ENCODE data around the gene NPPB.
A peak's percentile ranks its signal among the peaks of the same experiment; 100 is the strongest.
"Not testable (repeated sequence)": the region's sequence is repeated elsewhere in the genome, so short reads cannot be mapped to it uniquely, and the experiment has no call there.

NPPB gene

DNA sequence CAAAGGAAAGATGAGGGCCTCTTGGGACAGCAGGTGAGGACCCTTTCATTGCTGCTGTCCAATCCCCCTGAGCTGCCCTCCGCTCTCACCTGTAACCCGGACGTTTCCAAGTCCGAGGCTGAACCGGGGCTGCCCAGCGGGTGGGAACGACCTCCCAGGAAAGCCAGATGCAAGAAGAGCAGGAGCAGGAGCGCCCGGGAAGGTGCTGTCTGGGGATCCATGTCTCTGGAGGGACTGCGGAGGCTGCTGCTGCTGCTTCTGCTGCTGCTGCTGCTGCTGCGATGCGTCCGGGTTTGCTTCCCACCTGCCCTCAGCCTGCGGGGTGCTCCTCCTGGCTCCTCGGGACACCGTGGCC, at the start of gene NPPB:
TSS of gene NPPB (minus strand) at position 333 of the 355 bp plus-strand sequence. CDS start at position 221, 112 bp downstream.
- H3K9me3 Mint-ChIP-seq: no peaks in the 10 kb centered on the region
- no peaks in the 10 kb centered on the region for H3K36me3 Mint-ChIP-seq (ENCODE audit: low read depth)
- H3K4me3 Mint-ChIP-seq: no peak within 1 kb of the TSS
- H3K27me3 Mint-ChIP-seq (ENCODE audit: low read depth): peaks cover 56% of the 10 kb centered on the region
- peaks cover 1% of the 10 kb centered on the region for H3K4me1 Mint-ChIP-seq (ENCODE audit: low read depth)
- no peak within 1 kb of the TSS for H3K27ac Mint-ChIP-seq

DNA sequence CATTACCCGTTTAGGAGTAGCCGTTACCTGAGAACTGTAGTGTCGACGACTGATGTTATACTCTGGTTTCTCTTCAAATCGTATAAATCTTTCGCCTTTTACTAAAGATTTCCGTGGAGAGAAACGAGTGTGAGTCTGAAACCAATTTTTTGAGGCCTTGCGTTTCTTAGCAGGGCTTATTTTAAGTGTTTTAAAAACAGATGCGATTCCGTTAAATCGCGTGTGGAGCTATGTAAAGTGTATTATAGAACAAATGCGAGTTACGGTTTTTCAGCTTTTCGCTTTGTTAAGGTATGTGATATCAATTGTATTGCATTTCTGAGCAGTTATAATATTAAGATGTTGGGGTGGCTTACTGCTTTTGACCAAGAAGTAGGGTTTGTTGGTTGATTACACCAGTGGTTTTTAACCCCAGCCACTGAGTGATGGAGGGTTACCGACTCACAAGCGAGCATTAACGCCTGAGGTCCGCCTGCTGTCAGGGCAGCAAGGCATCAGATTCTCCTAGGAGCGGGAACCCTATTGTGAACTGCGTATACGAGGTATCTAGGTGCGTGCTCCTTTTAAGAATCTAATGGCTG, 49.4 kb upstream of the NPPB start:
- Mint-ChIP-seq H3K27ac (peak overlapping the region; percentile 100), H3K9me3 (no peaks in the 10 kb centered on the region), H3K27me3 (ENCODE audit: low read depth) (peaks cover 35% of the 10 kb centered on the region), H3K36me3 (ENCODE audit: low read depth) (no peaks in the 10 kb centered on the region), H3K4me3 (peak overlapping the region; percentile 91), H3K4me1 (ENCODE audit: low read depth) (peaks cover 32% of the 10 kb centered on the region)

DNA sequence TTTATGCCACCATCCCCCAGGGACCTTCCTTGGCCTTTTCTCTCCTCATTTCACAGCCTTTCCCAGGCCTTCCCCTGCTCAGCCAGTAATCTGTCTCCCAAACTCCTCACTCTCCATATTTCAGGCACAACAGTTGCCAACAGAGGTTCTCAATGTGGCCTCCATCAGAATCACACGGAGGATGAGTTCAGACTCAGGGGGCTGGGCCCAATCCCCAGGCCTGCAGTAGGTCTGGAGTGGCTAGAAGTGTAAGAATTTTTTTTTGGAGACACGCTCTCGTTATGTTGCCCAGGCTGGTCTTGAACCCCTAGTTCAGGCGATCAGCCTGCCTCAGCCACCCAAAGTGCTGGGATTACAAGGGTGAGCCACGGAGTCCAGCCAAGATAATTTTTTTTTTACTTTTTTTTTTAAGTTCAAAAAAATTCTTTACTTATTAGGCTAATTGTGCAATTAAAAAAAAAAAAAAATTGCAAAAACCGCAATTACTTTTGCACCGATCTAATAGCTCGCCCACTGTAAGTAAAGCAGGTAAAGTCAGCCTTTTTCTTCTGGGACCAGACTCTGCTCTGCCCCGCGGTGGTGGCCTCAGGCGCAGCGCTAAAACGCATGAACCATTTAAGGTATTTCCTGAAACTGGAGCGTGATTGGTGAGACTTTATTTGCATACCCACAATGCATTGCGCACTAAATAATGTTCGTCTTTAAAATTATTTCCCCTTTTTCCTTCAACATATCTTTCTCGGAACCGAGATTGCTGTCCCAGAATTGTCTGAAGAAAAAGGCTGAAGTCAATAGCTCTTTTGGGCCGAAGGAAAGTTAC, 48.7 kb upstream of the NPPB start:
- Mint-ChIP-seq H3K27me3 (ENCODE audit: low read depth) (peaks cover 35% of the 10 kb centered on the region), H3K4me3 (peak overlapping the region; percentile 91), H3K36me3 (ENCODE audit: low read depth) (no peaks in the 10 kb centered on the region)

DNA sequence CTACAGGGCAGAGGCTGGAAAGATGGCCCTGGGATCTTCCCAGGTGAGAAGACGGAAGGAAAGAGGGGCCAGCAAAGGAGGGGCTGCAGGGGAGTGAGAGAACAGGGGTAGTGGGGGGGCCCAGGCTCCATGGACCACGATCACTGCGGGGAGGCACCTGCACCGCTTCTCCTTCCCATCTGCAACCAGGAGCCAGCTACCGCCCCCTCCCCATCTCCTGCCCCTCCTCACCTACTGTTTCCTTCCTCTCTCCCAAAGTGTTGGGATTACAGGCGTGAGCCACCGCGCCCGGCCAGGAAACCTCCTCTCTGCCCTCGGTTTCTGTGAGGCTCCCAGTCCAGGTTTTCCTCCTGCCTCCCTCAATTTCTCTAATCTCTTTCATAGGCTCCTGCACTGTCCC, 48.1 kb upstream of the NPPB start:
- no peaks in the 10 kb centered on the region for H3K36me3 Mint-ChIP-seq (ENCODE audit: low read depth)
- H3K9me3 Mint-ChIP-seq: no peaks in the 10 kb centered on the region
- H3K4me1 Mint-ChIP-seq (ENCODE audit: low read depth): peaks cover 32% of the 10 kb centered on the region
- H3K4me3 Mint-ChIP-seq: no peak overlapping the region
- no peak overlapping the region for H3K27ac Mint-ChIP-seq
- H3K27me3 Mint-ChIP-seq (ENCODE audit: low read depth): peaks cover 40% of the 10 kb centered on the region

More for the DNA sequence above, 48.7 kb upstream of the NPPB start:
- peak overlapping the region; percentile 100 for H3K27ac Mint-ChIP-seq
- H3K9me3 Mint-ChIP-seq: no peaks in the 10 kb centered on the region
- peaks cover 32% of the 10 kb centered on the region for H3K4me1 Mint-ChIP-seq (ENCODE audit: low read depth)

DNA sequence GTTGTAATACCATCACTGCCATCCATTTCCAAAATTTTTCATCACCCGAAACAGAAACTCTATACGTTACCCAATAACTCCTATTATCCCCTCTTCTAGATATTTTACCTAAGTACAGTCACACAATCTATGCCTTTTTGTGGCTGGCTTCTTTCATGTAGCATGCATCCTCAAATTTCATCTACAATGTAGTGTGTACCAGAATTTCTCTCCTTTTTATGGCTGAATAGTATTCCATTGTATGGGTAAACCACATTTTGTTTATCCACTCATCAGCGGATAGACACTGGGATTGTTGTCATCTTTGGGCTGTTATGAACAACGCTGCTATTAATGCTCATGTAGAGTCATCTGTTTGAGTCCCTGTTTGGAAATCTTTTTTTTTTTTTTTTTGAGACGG, 46.2 kb upstream of the NPPB start:
- no peaks in the 10 kb centered on the region for H3K36me3 Mint-ChIP-seq (ENCODE audit: low read depth)
- no peak overlapping the region for H3K27ac Mint-ChIP-seq
- H3K9me3 Mint-ChIP-seq: no peaks in the 10 kb centered on the region
- no peak overlapping the region for H3K4me3 Mint-ChIP-seq
- H3K4me1 Mint-ChIP-seq (ENCODE audit: low read depth): peaks cover 32% of the 10 kb centered on the region
- H3K27me3 Mint-ChIP-seq (ENCODE audit: low read depth): peaks cover 46% of the 10 kb centered on the region

DNA sequence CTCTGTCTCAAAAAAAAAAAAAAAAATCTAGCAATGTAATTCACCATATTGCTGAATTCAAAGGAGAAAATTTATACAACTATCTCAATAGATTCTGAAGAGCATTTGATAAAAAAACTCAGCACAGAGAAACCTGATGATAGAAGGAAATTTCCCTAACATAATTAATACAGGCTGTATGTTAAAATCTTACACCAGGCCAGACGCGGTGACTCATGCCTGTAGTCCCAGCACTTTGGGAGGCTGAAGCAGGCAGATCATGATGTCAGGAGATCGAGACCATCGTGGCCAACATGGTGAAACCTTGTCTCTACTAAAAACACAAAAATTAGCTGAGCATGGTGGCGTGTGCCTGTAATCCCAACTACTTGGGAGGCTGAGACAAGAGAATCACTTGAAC, 45.4 kb upstream of the NPPB start:
- not testable (repeated sequence) for H3K36me3 Mint-ChIP-seq (ENCODE audit: low read depth); H3K27ac Mint-ChIP-seq; H3K4me3 Mint-ChIP-seq; H3K9me3 Mint-ChIP-seq
- Mint-ChIP-seq H3K27me3 (ENCODE audit: low read depth) (peaks cover 54% of the 10 kb centered on the region), H3K4me1 (ENCODE audit: low read depth) (peaks cover 27% of the 10 kb centered on the region)

DNA sequence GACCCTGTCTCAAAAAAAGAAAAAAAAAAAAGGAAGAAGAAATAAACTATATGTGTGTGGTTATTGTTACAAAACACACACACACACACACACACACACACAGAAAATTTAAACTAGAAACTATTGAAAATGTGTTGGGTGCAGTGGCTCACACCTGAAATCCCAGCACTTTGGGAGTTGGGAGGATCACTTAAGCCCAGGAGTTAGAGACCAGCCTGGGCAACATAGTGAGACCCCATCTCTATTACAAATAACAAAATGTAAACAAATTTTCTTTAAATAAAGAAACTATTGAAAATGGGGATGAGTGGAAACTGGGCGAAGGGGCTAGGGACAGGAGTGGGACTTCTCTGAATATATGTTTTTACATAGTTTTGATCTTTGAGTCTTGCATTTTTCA, 44.5 kb upstream of the NPPB start:
- Mint-ChIP-seq H3K36me3 (ENCODE audit: low read depth) (no peaks in the 10 kb centered on the region), H3K27ac (no peak overlapping the region), H3K9me3 (no peaks in the 10 kb centered on the region), H3K27me3 (ENCODE audit: low read depth) (peaks cover 57% of the 10 kb centered on the region), H3K4me3 (no peak overlapping the region), H3K4me1 (ENCODE audit: low read depth) (peaks cover 22% of the 10 kb centered on the region)

DNA sequence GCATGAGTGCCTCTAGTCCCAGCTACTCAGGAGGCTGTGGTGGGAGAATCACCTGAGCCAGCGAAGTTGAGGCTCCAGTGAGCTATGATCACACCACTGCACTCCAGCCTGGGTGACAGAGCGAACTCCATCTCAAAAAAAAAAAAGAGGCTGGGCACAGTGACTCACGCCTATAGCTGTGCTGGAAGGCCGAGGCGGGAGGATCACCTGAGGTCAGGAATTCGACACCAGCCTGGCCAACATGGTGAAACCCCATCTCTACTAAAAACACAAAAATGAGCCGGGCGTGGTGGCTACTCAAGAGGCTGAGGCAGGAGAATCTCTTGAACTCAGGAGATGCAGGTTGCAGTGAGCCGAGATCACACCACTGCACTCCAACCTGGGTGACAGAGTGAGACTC, 42.7 kb upstream of the NPPB start:
- H3K36me3 Mint-ChIP-seq (ENCODE audit: low read depth); H3K9me3 Mint-ChIP-seq; H3K4me3 Mint-ChIP-seq; H3K27ac Mint-ChIP-seq: not testable (repeated sequence)
- H3K4me1 Mint-ChIP-seq (ENCODE audit: low read depth): peaks cover 11% of the 10 kb centered on the region
- H3K27me3 Mint-ChIP-seq (ENCODE audit: low read depth): peaks cover 66% of the 10 kb centered on the region

DNA sequence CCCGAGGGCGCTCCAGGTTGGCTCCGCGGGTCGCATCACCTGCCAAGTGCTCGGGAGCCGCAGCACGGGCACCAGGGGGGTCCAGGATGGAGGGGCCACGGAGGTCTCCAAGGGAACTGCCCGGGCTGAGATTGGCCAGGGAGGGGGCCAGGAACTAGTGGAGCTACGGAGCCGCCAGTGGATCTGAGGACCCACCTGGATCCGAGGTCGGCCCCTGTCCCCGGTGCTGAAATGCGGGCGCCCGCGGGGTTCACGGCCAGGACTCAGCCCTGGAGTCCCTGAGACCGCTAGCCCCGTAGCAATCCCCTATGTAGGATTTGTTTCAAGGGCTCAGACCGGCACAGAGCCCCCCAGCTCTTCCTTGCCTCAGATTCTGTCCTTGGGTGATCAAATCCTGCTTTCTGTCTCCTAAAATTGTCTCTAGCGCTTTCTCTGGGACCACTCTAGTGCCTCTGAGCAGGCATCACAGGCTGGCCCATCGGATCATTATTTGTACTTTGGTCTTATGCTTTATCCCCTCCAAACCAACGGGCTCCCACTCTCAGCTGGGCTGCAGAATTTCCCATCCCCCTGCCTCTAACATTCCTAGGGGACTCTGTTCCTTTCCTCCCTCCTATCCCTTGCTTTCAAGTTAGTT, 40.2 kb upstream of the NPPB start:
- Mint-ChIP-seq H3K27ac (no peak overlapping the region), H3K9me3 (no peaks in the 10 kb centered on the region), H3K4me3 (no peak overlapping the region), H3K27me3 (ENCODE audit: low read depth) (peaks cover 52% of the 10 kb centered on the region), H3K4me1 (ENCODE audit: low read depth) (no peaks in the 10 kb centered on the region), H3K36me3 (ENCODE audit: low read depth) (no peaks in the 10 kb centered on the region)

DNA sequence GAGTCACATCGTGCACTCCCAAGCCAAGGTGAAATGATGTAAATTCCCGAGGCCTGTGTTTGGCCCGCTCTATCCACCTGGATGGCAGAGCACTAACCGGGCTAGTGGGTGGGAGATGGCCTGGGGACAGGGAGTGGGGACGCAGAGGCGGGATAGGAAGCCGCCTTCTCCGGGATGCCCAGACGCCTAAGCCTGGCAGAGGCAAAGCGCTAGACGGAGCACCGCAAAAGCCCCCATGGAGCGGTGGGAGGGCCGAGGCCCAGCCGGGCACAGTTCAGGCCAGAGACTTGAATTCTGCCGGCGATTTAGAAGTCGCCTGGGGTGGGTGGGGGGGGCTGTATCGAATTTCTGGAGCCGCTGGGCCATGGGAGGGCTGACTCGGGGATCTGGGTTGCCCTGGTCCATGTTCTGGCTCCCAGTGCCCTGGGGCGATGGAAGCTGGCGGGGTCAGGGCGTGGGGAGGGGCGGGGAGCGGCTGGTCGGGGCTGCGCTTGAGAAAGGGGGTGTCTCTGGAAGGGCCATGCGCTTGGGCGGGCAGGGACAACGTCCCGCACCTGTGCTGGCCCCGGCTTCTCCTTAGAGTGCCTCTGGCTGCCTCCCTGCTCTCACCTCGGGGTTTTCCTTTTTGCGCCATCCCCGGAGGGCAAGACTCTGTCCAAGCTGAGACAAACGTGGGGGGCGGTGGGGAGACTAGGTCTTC, 39.5 kb upstream of the NPPB start:
- peaks cover 49% of the 10 kb centered on the region for H3K27me3 Mint-ChIP-seq (ENCODE audit: low read depth)
- no peaks in the 10 kb centered on the region for H3K36me3 Mint-ChIP-seq (ENCODE audit: low read depth)
- H3K9me3 Mint-ChIP-seq: no peaks in the 10 kb centered on the region
- no peaks in the 10 kb centered on the region for H3K4me1 Mint-ChIP-seq (ENCODE audit: low read depth)
- no peak overlapping the region for H3K4me3 Mint-ChIP-seq
- no peak overlapping the region for H3K27ac Mint-ChIP-seq

DNA sequence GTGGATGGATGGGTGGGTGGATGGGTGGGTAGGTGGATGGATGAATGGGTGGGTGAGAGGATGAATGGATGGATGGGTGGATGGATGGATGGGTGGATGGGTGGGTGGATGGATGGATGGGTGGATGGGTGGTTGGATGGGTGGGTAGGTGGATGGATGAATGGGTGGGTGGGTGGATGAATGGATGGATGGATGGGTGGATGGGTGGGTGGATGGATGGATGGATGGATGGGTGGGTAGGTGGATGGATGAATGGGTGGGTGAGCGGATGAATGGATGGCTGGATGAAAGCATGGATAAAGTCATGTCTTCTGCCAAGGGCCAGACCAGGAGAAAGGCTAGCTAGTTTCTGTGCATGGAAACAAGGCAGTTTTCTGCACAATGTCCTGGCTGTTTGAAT, 35.8 kb upstream of the NPPB start:
- H3K4me3 Mint-ChIP-seq; H3K9me3 Mint-ChIP-seq; H3K36me3 Mint-ChIP-seq (ENCODE audit: low read depth); H3K4me1 Mint-ChIP-seq (ENCODE audit: low read depth); H3K27ac Mint-ChIP-seq: not testable (repeated sequence)
- peaks cover 33% of the 10 kb centered on the region for H3K27me3 Mint-ChIP-seq (ENCODE audit: low read depth)

DNA sequence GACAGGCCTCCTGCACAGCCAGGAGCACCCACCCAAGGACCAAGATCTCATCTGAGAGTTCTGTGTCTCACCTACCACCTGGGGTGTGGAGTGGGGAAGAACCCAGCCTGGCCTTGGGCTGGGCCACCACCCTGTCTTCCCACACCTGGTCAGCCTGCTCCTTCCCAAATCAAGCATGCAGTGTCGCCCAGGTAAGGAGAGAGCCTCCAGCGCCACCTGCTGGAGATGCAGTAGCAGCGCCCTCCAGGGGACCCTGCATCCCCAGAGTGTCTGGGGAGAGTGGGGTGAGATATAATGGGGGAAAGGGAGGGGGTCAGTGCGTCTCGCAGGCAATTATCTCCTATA, 35.1 kb upstream of the NPPB start:
- H3K4me1 Mint-ChIP-seq (ENCODE audit: low read depth): no peaks in the 10 kb centered on the region
- no peak overlapping the region for H3K27ac Mint-ChIP-seq
- no peaks in the 10 kb centered on the region for H3K9me3 Mint-ChIP-seq
- peaks cover 27% of the 10 kb centered on the region for H3K27me3 Mint-ChIP-seq (ENCODE audit: low read depth)
- H3K36me3 Mint-ChIP-seq (ENCODE audit: low read depth): no peaks in the 10 kb centered on the region
- no peak overlapping the region for H3K4me3 Mint-ChIP-seq

DNA sequence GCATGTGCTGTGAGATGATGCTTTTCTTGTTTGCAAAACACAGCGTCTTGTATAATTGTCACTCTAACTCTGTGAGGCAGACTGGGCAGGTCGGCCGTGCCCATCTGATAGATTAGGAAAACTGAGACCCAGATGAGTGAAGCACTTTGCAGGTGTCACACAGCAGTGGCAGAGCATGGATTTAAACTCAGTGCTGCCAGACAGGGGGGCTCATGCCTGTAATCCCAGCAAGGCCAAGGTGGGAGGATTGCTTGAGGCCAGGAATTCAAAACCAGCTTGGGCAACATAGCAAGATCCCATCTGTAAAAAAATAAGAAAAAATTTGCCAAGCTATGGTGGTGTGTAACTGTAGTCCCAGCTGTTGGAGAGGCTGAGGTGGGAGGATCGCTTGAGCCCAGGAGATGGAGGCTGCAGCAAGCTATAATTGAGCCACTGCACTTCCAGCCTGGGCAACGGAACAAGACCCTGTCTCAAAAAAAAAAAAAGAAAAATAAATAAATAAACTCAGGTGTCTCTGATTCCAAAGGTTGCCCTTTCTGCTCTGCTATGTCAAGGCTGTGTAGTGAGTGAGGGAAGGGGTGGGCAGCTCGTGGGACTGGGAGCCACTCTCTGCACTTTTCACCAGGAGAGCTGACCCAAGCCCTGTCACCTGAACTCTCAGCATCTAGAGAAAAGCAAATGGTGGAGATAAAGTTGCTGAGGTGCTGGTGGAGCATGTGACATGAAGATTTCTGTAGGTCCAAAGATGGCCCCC, 32.9 kb upstream of the NPPB start:
- Mint-ChIP-seq H3K27me3 (ENCODE audit: low read depth) (peaks cover 11% of the 10 kb centered on the region), H3K4me1 (ENCODE audit: low read depth) (no peaks in the 10 kb centered on the region), H3K27ac (no peak overlapping the region), H3K36me3 (ENCODE audit: low read depth) (no peaks in the 10 kb centered on the region), H3K4me3 (no peak overlapping the region), H3K9me3 (no peaks in the 10 kb centered on the region)

DNA sequence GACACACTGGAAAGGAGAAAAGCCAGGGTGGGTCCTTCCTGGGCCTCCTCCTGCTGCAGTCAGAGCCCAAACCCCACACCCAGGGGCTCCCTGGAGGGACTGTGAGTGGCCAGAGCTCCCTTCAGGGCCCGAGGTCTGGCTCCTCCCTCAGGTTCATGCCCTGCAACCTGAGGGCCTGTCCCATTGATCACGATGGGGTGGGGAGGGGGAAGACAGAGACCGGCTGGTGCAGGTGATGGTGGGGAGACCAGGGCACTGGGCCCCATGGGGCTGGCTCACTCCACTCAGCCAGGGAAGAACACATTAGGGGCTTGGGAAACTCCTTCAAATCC, 30.1 kb upstream of the NPPB start:
- Mint-ChIP-seq H3K9me3 (no peaks in the 10 kb centered on the region), H3K4me1 (ENCODE audit: low read depth) (peaks cover 7% of the 10 kb centered on the region), H3K36me3 (ENCODE audit: low read depth) (no peaks in the 10 kb centered on the region), H3K27me3 (ENCODE audit: low read depth) (peaks cover 1% of the 10 kb centered on the region), H3K27ac (no peak overlapping the region), H3K4me3 (no peak overlapping the region)

Measured in T-helper 1 cell treated with Interleukin-12 subunit alpha and Interleukin-12 subunit beta and Interleukin-4 antibody, amounts not matched to agents 30 μg/mL and 1 μg/mL, for 36 hours (primary cell).